Effector memory CD4-positive, alpha-beta T cell (primary cell): ENCODE results near the gene RPSA.
"Not testable (repeated sequence)": the region's sequence is repeated elsewhere in the genome, so short reads cannot be mapped to it uniquely, and the experiment has no call there.

ENCODE experiments used
- DNase-seq, 3 donors: peaks; one replicate each; pipeline ENCODE4 v3.0.0-alpha.2; 2020
- H3K27ac ChIP-seq: 2 replicates; pipeline ENCODE4 v1.7.0; 2013; ENCODE audit warnings: mild to moderate bottlenecking, low read length, moderate library complexity; ENCODE audit not compliant: insufficient read depth, poor library complexity, severe bottlenecking
- H3K27me3 ChIP-seq: replicated peaks from 2 replicates; pipeline ENCODE4 v1.7.0; 2013; ENCODE audit warnings: mild to moderate bottlenecking, low read length; ENCODE audit not compliant: insufficient read depth, control insufficient read depth, poor library complexity, severe bottlenecking
- H3K36me3 ChIP-seq: 2 replicates; pipeline ENCODE4 v1.7.0; 2013; ENCODE audit warnings: mild to moderate bottlenecking, low read length, moderate library complexity; ENCODE audit not compliant: control insufficient read depth, insufficient read depth
- H3K4me1 ChIP-seq: 2 replicates; pipeline ENCODE4 v1.7.0; 2013; ENCODE audit warnings: low read length, mild to moderate bottlenecking; ENCODE audit not compliant: control insufficient read depth, insufficient read depth, poor library complexity, severe bottlenecking
- H3K4me3 ChIP-seq: 2 replicates; pipeline ENCODE4 v1.7.0; 2013; ENCODE audit warnings: low read length, low read depth, mild to moderate bottlenecking; ENCODE audit not compliant: insufficient read depth, poor library complexity, severe bottlenecking
- H3K9me3 ChIP-seq: 2 replicates; pipeline ENCODE4 v1.7.0; 2013; ENCODE audit warnings: mild to moderate bottlenecking, low read length, moderate library complexity; ENCODE audit not compliant: control insufficient read depth

RPSA gene

GRCh38 chr3:39449796-39450195 lies 43.3 kb downstream of the RPSA start:
- H3K4me3 ChIP-seq, result no peak overlapping the region
- no peaks in the 10 kb centered on the region for H3K36me3 ChIP-seq
- no peaks in the 10 kb centered on the region for H3K27me3 ChIP-seq
- no peaks in the 10 kb centered on the region for H3K9me3 ChIP-seq
- H3K27ac ChIP-seq, result no peak overlapping the region
- DNase-seq, result no peak
- H3K4me1 ChIP-seq, result no peaks in the 10 kb centered on the region

GRCh38 chr3:39453134-39453533 lies 46.6 kb downstream of the RPSA start:
- H3K27me3 ChIP-seq, result no peaks in the 10 kb centered on the region
- DNase-seq, result no peak
- no peaks in the 10 kb centered on the region for H3K36me3 ChIP-seq
- no peaks in the 10 kb centered on the region for H3K4me1 ChIP-seq
- H3K27ac ChIP-seq, result no peak overlapping the region
- H3K4me3 ChIP-seq, result no peak overlapping the region
- H3K9me3 ChIP-seq, result no peaks in the 10 kb centered on the region

GRCh38 chr3:39453872-39454271 lies 47.4 kb downstream of the RPSA start:
- H3K27ac ChIP-seq, H3K27me3 ChIP-seq, H3K4me3 ChIP-seq, H3K4me1 ChIP-seq, H3K36me3 ChIP-seq, DNase-seq, H3K9me3 ChIP-seq: not testable (repeated sequence)

- Histone ChIP-seq H3K9me3 (no peaks in the 10 kb centered on the region), H3K36me3 (no peaks in the 10 kb centered on the region), H3K27ac (no peak overlapping the region), H3K4me3 (no peak overlapping the region), H3K27me3 (no peaks in the 10 kb centered on the region), H3K4me1 (no peaks in the 10 kb centered on the region)
- DNase-seq, result no peak
These were observed 48.2 kb downstream of the RPSA start for GRCh38 chr3:39454591-39455217.

GRCh38 chr3:39456159-39456558 lies 49.6 kb downstream of the RPSA start:
- no peak for DNase-seq
- Histone ChIP-seq H3K27ac (no peak overlapping the region), H3K27me3 (no peaks in the 10 kb centered on the region), H3K9me3 (no peaks in the 10 kb centered on the region), H3K4me1 (no peaks in the 10 kb centered on the region), H3K36me3 (no peaks in the 10 kb centered on the region), H3K4me3 (no peak overlapping the region)

GRCh38 chr3:39457361-39457760 lies 50.8 kb downstream of the RPSA start:
- Histone ChIP-seq H3K36me3 (no peaks in the 10 kb centered on the region), H3K9me3 (no peaks in the 10 kb centered on the region), H3K27me3 (no peaks in the 10 kb centered on the region), H3K4me1 (no peaks in the 10 kb centered on the region), H3K4me3 (no peak overlapping the region), H3K27ac (no peak overlapping the region)
- no peak for DNase-seq

- not testable (repeated sequence) for H3K4me1 ChIP-seq, DNase-seq, H3K36me3 ChIP-seq
These were observed 52.1 kb downstream of the RPSA start for GRCh38 chr3:39458579-39458978.

GRCh38 chr3:39460677-39461076 lies 54.2 kb downstream of the RPSA start:
- no peaks in the 10 kb centered on the region for H3K9me3 ChIP-seq
- DNase-seq, result no peak
- H3K27me3 ChIP-seq, result no peaks in the 10 kb centered on the region
- H3K36me3 ChIP-seq, result no peaks in the 10 kb centered on the region
- H3K4me1 ChIP-seq, result no peaks in the 10 kb centered on the region
- H3K27ac ChIP-seq, result no peak overlapping the region
- H3K4me3 ChIP-seq, result no peak overlapping the region

More at GRCh38 chr3:39458579-39458978, 52.1 kb downstream of the RPSA start:
- not testable (repeated sequence) for H3K27me3 ChIP-seq, H3K4me3 ChIP-seq, H3K27ac ChIP-seq, H3K9me3 ChIP-seq
